ENCODE measurements around the gene EIF1AX.

DNA sequence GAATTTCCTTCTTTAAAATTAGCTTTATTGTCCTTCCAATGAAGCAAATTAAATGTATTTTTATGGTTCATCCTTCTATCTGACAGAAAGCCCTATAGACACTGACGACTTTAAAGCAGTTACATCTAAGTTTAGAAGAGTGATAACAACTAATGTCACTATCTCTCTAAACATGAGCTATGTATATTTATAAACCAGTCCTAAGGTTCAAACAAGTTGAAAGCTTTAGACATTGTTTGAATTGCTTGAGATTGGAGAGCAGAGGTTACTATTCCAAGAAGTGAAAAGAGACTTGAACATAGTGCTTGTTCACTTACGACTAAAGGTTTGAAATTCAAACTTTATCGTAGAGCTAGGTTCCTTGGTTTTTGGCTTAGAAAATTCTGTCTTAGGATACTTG lies 30.2 kb upstream of the EIF1AX start:
- TF ChIP-seq CTCF (IDR thresholded peaks at IDR 0.05) (no peak), POLR2AphosphoS5 (IDR thresholded peaks at IDR 0.05; ENCODE audit: low read depth, low read length) (no peak), REST (IDR thresholded peaks at IDR 0.05; ENCODE audit: insufficient read depth in 1 of 2, low read depth in 2 of 2, low read length in 1 of 2) (no peak)

All from Panc1 (cell line).